HCT116 (cell line): Measurements from ENCODE around the gene HOXD10.

Experiments
- CTCF ChIP-seq, 3 experiments: fragments of 200-600 bp in 1 of 3; sonication (generic) in 1 of 3; IDR thresholded peaks in 2 of 3; conservative IDR thresholded peaks in 1 of 3; 2 replicates each; pipeline ENCODE4 v1.5.1; 2012 to 2017; ENCODE audit warnings: low read depth in 2 of 3, low read length in 2 of 3, antibody characterized with exemption in 1 of 3, borderline replicate concordance in 1 of 3, control low read depth in 1 of 3, mild to moderate bottlenecking in 1 of 3, mixed read lengths in 1 of 3, mixed run types in 1 of 3, moderate library complexity in 1 of 3; ENCODE audit not compliant: insufficient read depth in 1 of 3
- EGR1 ChIP-seq: IDR thresholded peaks from 2 replicates; pipeline ENCODE4 v1.6.1; 2012; ENCODE audit warnings: low read depth
- EZH2 ChIP-seq: fragments of 200-600 bp; sonication (generic); IDR thresholded peaks from 2 replicates; pipeline ENCODE4 v1.6.1; 2017; ENCODE audit warnings: antibody characterized with exemption, mixed run types
- POLR2A ChIP-seq: IDR thresholded peaks from 2 replicates; pipeline ENCODE4 v1.7.0; 2011; ENCODE audit warnings: borderline replicate concordance; ENCODE audit not compliant: insufficient read depth, insufficient read length; ENCODE audit errors: extremely low read depth
- POLR2AphosphoS5 ChIP-seq: IDR thresholded peaks from 2 replicates; pipeline ENCODE4 v1.6.1; 2011; ENCODE audit warnings: mild to moderate bottlenecking, low read depth, low read length, moderate library complexity
- RAD21 ChIP-seq: IDR thresholded peaks from 2 replicates; pipeline ENCODE4 v1.6.1; 2012; ENCODE audit warnings: low read depth, mild to moderate bottlenecking
- SIN3A ChIP-seq: IDR thresholded peaks from 2 replicates; pipeline ENCODE4 v1.6.1; 2012; ENCODE audit warnings: low read depth
- SP1 ChIP-seq: IDR thresholded peaks from 2 replicates; pipeline ENCODE4 v1.6.1; 2012; ENCODE audit warnings: low read depth
- YY1 ChIP-seq: IDR thresholded peaks from 2 replicates; pipeline ENCODE4 v1.6.1; 2011; ENCODE audit warnings: low read length, low read depth, moderate library complexity, mild to moderate bottlenecking; ENCODE audit not compliant: insufficient replicate concordance; ENCODE audit errors: extremely low read depth
- ZBTB33 ChIP-seq: IDR thresholded peaks from 2 replicates; pipeline ENCODE4 v1.6.1; 2011; ENCODE audit warnings: mild to moderate bottlenecking, low read length, moderate library complexity; ENCODE audit not compliant: insufficient replicate concordance; ENCODE audit errors: extremely low read depth
- ZFX ChIP-seq: fragments of 450-650 bp; IDR thresholded peaks from 2 replicates; pipeline ENCODE4 v1.6.1; 2017
- ZNF274 ChIP-seq: fragments of 200-500 bp; sonication (Bioruptor generic); IDR thresholded peaks from 2 replicates; pipeline ENCODE4 v1.6.1; 2014; ENCODE audit warnings: mild to moderate bottlenecking, low read depth, low read length, inconsistent platforms

- TF ChIP-seq SP1, result no peak
- no peak for TF ChIP-seq CTCF (IDR thresholded peaks at IDR 0.05 in 2 of 3, conservative IDR thresholded peaks at IDR 0.05 in 1 of 3; ENCODE audit: borderline replicate concordance in 1 of 3, insufficient read depth in 1 of 3, low read depth in 2 of 3, low read length in 2 of 3)
- TF ChIP-seq POLR2AphosphoS5, result no peak
- no peak for TF ChIP-seq POLR2A
- no peak for TF ChIP-seq EZH2
- TF ChIP-seq ZFX, result no peak
- no peak for TF ChIP-seq EGR1
- no peak for TF ChIP-seq RAD21
- TF ChIP-seq YY1, result no peak
- TF ChIP-seq ZNF274, result no peak
- TF ChIP-seq ZBTB33, result no peak
- TF ChIP-seq SIN3A, result no peak
Measured at GRCh38 chr2:176131848-176132158, 15.2 kb downstream of the HOXD10 start.
